Measurements from ENCODE around the gene AKR1D1.
"Not testable (repeated sequence)": the region's sequence is repeated elsewhere in the genome, so short reads cannot be mapped to it uniquely, and the experiment has no call there.

The AKR1D1 gene

DNA sequence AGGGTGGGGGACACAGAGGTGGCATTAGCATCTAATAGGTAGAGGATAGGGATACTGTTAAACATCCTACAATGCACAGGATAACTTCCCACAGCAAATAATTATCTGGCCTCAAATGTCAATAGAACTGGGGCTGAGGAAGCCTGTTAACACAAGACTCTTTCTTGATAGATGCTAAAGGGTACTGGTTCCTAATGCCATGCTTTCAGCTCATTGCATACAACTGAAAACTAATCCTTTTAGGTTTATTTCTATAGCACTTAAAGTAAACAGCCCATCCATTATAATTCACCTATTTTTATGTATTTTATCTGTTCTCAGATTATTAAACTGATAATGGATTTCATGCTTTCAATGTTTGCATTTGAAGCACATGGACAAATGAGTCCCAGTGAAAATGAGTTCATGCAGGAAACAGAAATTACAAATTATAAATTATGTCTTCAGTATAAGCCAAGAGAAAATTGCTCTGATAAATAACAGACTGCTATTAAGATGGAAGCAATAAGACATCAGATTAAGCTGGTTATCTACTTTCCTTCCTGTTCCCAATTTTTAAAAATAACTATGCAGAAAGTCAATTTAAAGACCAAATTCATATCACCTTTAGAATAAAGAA lies 66.4 kb downstream of the AKR1D1 start:
- H3K4me3 ChIP-seq (ENCODE audit: low read length): no peak overlapping the region
- no peaks in the 10 kb centered on the region for H3K36me3 ChIP-seq (ENCODE audit: insufficient read depth, low read length)
- no peak overlapping the region for H2AFZ ChIP-seq (ENCODE audit: low read depth, low read length)
- H3K27me3 ChIP-seq (ENCODE audit: insufficient read depth, low read length): no peaks in the 10 kb centered on the region
- H3K9me3 ChIP-seq (ENCODE audit: low read length): no peaks in the 10 kb centered on the region
- H3K4me1 ChIP-seq (ENCODE audit: insufficient read depth, low read length): no peaks in the 10 kb centered on the region

DNA sequence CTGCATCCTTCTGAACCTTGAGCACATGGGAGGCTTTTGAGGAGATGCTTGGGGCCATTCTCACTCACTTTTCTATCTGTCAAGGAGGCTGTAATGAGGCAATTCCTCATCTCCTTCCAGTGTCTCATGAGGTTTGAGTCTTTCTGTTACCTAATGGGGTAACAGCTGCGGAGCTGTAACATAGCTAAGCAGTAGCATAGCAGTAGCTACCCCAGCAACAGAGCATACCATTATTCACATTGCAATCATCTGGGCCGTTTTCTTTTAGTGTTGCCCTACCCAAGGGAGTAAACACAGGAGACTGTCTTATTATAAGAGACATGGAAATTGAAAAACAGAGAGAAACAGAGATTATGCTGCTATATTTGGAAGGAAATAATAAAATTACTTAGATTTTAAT lies 68.7 kb downstream of the AKR1D1 start:
- no peaks in the 10 kb centered on the region for H3K9me3 ChIP-seq (ENCODE audit: low read length)
- H2AFZ ChIP-seq (ENCODE audit: low read depth, low read length): no peak overlapping the region
- H3K4me1 ChIP-seq (ENCODE audit: insufficient read depth, low read length): no peaks in the 10 kb centered on the region
- H3K27me3 ChIP-seq (ENCODE audit: insufficient read depth, low read length): no peaks in the 10 kb centered on the region
- no peaks in the 10 kb centered on the region for H3K36me3 ChIP-seq (ENCODE audit: insufficient read depth, low read length)
- H3K4me3 ChIP-seq (ENCODE audit: low read length): no peak overlapping the region

DNA sequence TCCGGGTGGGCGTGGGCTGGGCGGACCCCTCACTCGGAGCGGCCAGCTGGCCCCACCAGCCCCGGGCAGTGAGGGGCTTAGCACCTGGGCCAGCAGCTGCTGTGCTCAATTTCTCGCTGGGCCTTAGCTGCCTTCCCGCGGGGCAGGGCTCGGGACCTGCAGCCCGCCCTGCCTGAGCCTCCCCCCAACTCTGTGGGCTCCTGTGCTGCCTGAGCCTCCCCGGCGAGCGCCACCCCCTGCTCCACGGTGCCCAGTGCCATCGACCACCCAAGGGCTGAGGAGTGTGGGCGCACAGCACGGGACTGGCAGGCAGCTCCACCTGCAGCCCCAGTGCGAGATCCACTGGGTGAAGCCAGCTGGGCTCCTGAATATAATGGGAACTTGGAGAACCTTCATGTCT lies 70.0 kb downstream of the AKR1D1 start:
- not testable (repeated sequence) for H3K4me1 ChIP-seq (ENCODE audit: insufficient read depth, low read length); H3K36me3 ChIP-seq (ENCODE audit: insufficient read depth, low read length); H3K27me3 ChIP-seq (ENCODE audit: insufficient read depth, low read length); H2AFZ ChIP-seq (ENCODE audit: low read depth, low read length); H3K4me3 ChIP-seq (ENCODE audit: low read length); H3K9me3 ChIP-seq (ENCODE audit: low read length)

DNA sequence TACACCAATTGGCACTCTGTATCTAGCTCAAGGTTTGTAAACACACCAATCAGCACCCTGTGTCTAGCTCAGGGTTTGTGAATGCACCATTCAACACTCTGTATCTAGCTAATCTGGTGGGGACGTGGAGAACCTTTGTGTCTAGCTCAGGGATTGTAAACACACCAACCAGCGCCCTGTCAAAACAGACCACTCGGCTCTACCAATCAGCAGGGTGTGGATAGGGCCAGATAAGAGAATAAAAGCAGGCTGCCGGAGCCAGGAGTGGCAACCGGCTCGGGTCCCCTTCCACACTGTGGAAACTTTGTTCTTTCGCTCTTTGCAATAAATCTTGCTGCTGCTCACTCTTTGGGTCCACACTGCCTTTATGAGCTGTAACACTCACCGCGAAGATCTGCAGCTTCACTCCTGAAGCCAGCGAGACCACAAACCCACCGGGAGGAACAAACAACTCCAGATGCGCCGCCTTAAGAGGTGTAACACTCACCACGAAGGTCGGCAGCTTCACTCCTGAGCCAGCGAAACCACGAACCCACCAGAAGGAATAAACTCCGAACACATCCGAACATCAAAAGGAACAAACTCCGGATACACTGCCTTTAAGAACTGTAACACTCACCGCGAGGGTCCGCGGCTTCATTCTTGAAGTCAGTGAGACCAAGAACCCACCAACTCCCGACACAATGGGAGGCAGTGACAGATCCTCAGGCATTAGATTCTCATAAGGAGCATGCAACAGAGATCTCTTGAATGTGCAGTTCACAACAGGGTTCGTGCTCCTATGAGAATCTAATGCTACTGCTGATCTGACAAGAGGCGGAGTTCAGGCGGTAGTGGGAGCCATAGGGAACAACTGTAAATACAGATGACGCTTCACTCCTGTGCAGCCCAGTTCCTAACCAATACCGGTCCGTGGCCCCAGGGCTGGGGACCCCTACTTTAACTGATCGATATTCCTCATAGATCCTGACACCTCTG lies 70.8 kb downstream of the AKR1D1 start:
- H3K9me3 ChIP-seq (ENCODE audit: low read length); H3K4me1 ChIP-seq (ENCODE audit: insufficient read depth, low read length); H3K4me3 ChIP-seq (ENCODE audit: low read length); H3K36me3 ChIP-seq (ENCODE audit: insufficient read depth, low read length); H3K27me3 ChIP-seq (ENCODE audit: insufficient read depth, low read length); H2AFZ ChIP-seq (ENCODE audit: low read depth, low read length): not testable (repeated sequence)

DNA sequence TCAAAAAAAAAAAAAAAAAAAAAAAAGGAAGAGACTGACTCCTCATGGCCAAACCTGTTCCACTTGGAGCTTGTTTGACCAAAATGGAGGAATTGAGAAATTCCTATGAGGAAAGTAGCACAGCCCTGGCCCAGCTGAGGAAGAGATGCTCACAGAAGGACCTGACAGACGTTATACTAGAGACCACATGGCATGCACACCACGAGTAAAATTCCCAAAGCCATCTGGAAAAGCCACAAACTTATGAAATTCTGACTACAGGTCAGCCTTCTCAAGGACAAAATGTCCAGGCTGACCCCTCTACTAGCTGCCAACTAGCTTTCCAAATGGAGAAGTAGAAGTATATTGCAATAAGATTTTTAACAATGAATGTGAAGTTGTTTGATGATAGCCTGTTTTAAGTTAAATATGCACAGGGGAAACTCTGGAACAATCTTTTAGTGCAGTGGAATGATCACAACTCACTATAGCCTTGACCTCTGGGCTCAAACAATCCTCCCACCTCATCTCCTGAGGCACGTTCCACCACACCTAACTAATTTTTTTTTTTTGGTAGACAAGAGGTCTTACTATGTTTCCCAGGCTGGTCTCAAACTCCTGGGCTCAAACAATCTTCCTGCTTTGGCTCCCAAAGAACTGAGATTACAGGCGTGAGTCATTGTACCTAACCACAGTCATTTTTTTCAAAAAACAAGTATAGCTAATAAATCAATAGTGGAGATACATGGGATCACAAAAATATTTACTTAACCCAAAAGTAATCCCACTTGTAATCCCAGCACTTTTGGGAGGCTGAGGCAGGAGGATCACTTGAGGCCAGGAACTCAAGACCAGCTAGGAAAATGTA lies 75.7 kb downstream of the AKR1D1 start:
- Histone ChIP-seq H2AFZ (ENCODE audit: low read depth, low read length) (no peak overlapping the region), H3K36me3 (ENCODE audit: insufficient read depth, low read length) (no peaks in the 10 kb centered on the region), H3K9me3 (ENCODE audit: low read length) (no peaks in the 10 kb centered on the region), H3K27me3 (ENCODE audit: insufficient read depth, low read length) (no peaks in the 10 kb centered on the region), H3K4me3 (ENCODE audit: low read length) (no peak overlapping the region), H3K4me1 (ENCODE audit: insufficient read depth, low read length) (no peaks in the 10 kb centered on the region)

DNA sequence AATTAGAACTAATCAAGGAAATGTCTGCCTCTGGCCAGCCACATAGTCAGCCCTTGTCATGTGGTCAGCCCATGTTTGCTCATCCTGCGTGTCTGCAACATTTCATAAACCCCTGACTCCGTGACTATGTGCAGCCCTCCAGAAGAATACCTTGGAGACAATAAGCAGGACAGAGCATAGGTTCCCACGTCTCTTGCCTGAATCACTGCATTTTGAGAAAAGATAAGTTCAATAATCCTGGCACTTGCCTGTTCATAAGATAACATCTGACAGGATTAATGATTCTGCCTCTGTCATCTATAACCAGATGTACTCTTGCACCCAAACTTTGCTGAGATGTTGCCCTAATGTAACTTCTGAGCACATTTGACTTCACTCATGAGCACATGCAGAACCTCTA lies 78.4 kb downstream of the AKR1D1 start:
- Histone ChIP-seq H3K4me3 (ENCODE audit: low read length) (no peak overlapping the region), H3K27me3 (ENCODE audit: insufficient read depth, low read length) (no peaks in the 10 kb centered on the region), H3K36me3 (ENCODE audit: insufficient read depth, low read length) (no peaks in the 10 kb centered on the region), H2AFZ (ENCODE audit: low read depth, low read length) (no peak overlapping the region), H3K9me3 (ENCODE audit: low read length) (no peaks in the 10 kb centered on the region), H3K4me1 (ENCODE audit: insufficient read depth, low read length) (no peaks in the 10 kb centered on the region)

DNA sequence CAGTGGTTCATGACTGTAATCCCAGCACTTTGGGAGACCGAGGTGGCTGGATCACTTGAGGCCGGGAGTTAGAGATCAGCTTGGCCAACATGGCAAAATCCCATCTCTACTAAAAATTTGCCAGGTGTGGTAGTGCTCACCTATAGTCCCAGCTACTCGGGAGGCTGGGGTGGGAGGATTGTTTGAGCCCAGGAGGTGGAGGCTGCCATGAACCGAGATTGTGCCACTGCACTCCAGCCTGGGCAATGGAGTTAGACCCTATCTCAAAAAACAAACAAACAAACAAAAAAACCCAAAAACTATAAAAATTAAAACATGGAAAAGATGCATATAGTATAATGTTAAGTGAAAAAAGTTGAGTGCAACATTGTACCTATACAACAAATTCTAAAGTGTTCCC lies 81.4 kb downstream of the AKR1D1 start:
- Histone ChIP-seq H3K4me1 (ENCODE audit: insufficient read depth, low read length) (peaks cover 9% of the 10 kb centered on the region), H3K9me3 (ENCODE audit: low read length) (no peaks in the 10 kb centered on the region), H3K36me3 (ENCODE audit: insufficient read depth, low read length) (no peaks in the 10 kb centered on the region), H3K27me3 (ENCODE audit: insufficient read depth, low read length) (no peaks in the 10 kb centered on the region), H2AFZ (ENCODE audit: low read depth, low read length) (no peak overlapping the region), H3K4me3 (ENCODE audit: low read length) (no peak overlapping the region)

DNA sequence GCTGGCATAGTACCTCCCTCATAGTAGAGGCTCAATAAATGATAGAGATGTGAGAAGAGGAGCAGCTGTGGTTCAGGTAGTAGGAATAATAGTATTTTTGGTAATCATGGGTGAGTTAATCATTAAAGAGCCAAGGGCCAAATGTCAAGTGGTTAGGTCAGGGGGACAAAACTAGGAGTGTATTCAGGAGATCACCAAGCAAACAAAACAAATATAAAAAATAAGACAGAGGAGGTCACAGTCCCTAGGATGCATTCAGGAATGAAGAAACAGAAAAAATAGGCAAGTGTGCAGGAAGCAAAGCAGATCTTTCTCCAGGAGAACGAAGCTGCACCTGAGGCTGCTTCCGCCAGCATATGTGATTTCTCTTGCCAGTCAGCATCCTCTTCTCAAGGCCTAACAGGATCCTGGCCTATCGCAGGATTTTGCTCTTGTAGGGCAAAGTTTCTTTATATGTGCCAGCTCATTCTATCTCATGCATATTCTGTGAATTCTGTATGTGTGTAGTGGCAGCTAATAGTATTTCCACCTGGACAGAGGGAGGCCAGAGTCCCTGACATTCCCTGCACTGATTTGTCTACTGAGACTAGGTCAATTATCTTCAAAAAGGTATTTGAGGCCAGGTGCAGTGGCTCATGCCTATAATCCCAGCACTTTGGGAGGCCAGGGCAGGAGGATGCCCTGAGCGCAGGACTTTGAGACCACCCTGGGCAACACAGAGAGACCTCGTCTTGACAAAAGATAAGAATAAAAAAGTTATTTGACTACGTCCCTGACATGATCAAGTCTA lies 82.7 kb downstream of the AKR1D1 start:
- Histone ChIP-seq H3K9me3 (ENCODE audit: low read length) (peaks cover 2% of the 10 kb centered on the region), H3K4me3 (ENCODE audit: low read length) (no peak overlapping the region), H3K4me1 (ENCODE audit: insufficient read depth, low read length) (peaks cover 9% of the 10 kb centered on the region), H2AFZ (ENCODE audit: low read depth, low read length) (no peak overlapping the region), H3K36me3 (ENCODE audit: insufficient read depth, low read length) (no peaks in the 10 kb centered on the region), H3K27me3 (ENCODE audit: insufficient read depth, low read length) (no peaks in the 10 kb centered on the region)

DNA sequence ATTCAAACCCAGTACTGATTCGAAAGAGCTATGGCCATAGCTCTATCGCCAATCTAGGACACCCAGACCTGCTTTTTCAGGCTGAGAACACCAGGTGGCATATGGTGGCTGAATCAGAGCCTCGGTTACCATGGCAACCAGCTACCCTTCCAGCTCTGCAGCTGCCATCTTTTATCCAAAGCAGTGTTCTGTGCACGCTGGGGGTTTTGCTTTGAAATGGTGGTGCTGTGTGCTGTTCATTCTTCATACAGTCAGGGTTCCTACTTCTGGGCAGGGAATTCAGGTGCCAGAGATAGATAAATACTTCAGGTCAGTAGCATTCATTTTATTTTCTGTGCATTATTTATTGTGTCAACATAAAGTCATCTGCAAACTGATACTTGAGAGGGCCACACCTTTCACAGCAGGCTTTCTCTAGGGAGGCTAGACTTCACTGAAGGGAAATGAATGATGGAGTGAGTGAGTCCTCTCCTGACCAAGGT lies 85.4 kb downstream of the AKR1D1 start:
- H3K4me3 ChIP-seq (ENCODE audit: low read length): peak overlapping the region; percentile 35
- peaks cover 12% of the 10 kb centered on the region for H3K9me3 ChIP-seq (ENCODE audit: low read length)
- no peaks in the 10 kb centered on the region for H3K36me3 ChIP-seq (ENCODE audit: insufficient read depth, low read length)
- H3K27me3 ChIP-seq (ENCODE audit: insufficient read depth, low read length): no peaks in the 10 kb centered on the region
- peak overlapping the region; percentile 84 for H2AFZ ChIP-seq (ENCODE audit: low read depth, low read length)
- peaks cover 9% of the 10 kb centered on the region for H3K4me1 ChIP-seq (ENCODE audit: insufficient read depth, low read length)

DNA sequence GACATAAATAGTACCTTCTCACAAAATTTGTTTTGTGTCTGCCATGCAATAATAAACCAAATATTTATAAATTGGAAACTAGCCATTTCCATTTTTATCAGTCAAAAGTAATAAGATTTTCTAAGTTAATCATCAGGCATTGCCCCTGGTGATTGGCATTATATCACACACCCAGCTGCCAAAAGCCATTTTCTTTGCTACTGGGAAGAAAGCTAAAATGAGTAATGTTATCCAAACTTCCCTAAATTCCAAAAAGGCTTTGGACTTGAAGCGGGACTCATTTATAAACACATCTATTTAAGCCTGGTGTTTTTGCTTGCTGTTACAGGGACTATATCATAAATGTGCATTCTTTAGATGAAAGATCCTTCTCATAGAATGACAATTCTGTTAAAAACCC lies 86.0 kb downstream of the AKR1D1 start:
- Histone ChIP-seq H3K36me3 (ENCODE audit: insufficient read depth, low read length) (no peaks in the 10 kb centered on the region), H2AFZ (ENCODE audit: low read depth, low read length) (peak overlapping the region; percentile 84), H3K27me3 (ENCODE audit: insufficient read depth, low read length) (no peaks in the 10 kb centered on the region), H3K9me3 (ENCODE audit: low read length) (peaks cover 12% of the 10 kb centered on the region), H3K4me3 (ENCODE audit: low read length) (peak overlapping the region; percentile 35), H3K4me1 (ENCODE audit: insufficient read depth, low read length) (peaks cover 14% of the 10 kb centered on the region)

DNA sequence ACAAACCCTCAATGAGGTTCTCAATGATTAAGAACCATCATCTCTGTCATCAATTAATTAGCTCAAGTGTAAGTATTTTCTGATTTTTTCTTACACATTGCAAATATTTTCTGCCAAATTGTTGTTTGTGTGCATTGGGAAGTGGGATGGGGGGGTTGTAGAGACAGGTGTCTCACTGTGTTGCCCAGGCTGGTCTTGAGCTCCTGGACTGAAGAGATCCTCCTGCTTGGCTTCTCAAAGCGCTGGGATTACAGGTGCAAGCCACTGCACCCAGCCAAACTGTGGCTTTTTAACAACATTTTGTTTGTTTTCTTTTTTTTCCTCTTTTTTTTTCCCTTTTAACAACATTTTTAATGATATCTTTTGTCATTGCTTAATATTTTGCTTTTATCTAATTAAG lies 87.5 kb downstream of the AKR1D1 start:
- Histone ChIP-seq H3K9me3 (ENCODE audit: low read length) (peaks cover 12% of the 10 kb centered on the region), H3K4me3 (ENCODE audit: low read length) (no peak overlapping the region)

DNA sequence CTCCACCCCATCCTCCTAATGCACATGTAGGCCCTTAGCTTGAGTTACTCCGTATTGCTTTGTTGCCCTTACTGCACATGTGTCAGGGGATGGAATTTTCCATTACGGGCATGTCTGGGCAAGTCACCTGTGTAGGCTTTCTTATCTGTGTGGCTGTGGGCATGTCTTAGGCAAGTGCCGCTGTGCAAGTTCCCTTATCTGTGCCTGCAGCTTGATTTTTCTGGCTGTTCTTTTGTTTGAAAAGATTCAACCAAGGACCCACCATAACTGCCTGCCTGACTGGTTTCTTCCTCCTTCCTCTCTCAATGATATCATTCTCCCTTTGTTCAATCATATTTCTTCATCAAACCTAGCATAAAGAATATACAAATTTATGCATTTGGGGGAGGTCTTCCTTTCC lies 88.5 kb downstream of the AKR1D1 start:
- H3K36me3 ChIP-seq (ENCODE audit: insufficient read depth, low read length): no peaks in the 10 kb centered on the region
- peaks cover 12% of the 10 kb centered on the region for H3K9me3 ChIP-seq (ENCODE audit: low read length)
- H3K4me3 ChIP-seq (ENCODE audit: low read length): no peak overlapping the region
- H2AFZ ChIP-seq (ENCODE audit: low read depth, low read length): no peak overlapping the region
- H3K4me1 ChIP-seq (ENCODE audit: insufficient read depth, low read length): peaks cover 35% of the 10 kb centered on the region
- H3K27me3 ChIP-seq (ENCODE audit: insufficient read depth, low read length): no peaks in the 10 kb centered on the region

More for the DNA sequence above, 87.5 kb downstream of the AKR1D1 start:
- peaks cover 26% of the 10 kb centered on the region for H3K4me1 ChIP-seq (ENCODE audit: insufficient read depth, low read length)
- no peak overlapping the region for H2AFZ ChIP-seq (ENCODE audit: low read depth, low read length)
- no peaks in the 10 kb centered on the region for H3K27me3 ChIP-seq (ENCODE audit: insufficient read depth, low read length)
- no peaks in the 10 kb centered on the region for H3K36me3 ChIP-seq (ENCODE audit: insufficient read depth, low read length)
